ENCODE data around the gene PRMT6.
"Not testable (repeated sequence)": the region's sequence is repeated elsewhere in the genome, so short reads cannot be mapped to it uniquely, and the experiment has no call there.

Gene PRMT6

GRCh38 chr1:107057197-107058133 lies 991 bp downstream of the PRMT6 start:
- peak; percentile 13 to 46 for DNase-seq (ENCODE audit: low read depth in 1 of 2, low spot score in 1 of 2)
- TF ChIP-seq JUND (IDR thresholded peaks at IDR 0.05; ENCODE audit: low read depth) = no peak
- in situ Hi-C loops (cut with HindIII; ENCODE audit: low pct_unique_long_range_greater_than_20kb, low sequenced_read_pairs) = no loop called here

DNA sequence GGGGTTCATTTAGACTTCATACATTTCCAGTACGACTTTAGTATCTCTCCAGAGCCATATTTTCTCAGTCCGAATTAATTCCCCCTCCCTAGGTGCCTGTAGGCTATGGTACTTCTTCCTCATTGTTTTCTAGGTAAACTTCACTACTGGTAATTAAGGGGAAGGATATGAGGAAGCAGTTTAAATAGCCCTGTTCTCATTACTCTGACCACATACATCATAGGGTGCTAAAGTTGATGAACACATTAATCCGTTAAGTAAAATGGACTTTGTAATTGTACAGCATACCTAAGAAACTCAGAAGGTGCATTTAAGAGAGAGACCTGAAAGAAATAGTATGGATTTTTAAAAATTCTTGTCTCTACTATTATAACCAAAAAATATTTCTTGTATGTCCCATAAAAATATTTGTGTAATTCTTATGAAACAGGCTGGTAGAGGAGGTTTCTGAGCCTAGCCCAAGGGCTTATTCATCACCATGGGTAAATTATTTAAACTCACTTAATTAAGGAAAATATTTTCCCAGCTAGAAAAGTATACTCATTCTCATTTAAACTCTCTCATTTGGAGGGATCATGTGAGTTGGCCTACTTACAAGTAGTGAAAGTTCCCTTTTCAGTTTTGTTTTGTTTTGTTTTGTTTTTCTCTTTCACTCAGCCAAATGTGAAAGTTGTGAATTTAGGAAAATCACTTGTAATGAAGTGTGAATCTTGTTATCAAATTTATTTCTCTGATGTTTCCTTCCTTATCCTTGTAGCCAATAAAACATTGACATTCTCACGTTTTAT lies 2.0 kb downstream of the PRMT6 start:
- in situ Hi-C loops (cut with HindIII; ENCODE audit: low pct_unique_long_range_greater_than_20kb, low sequenced_read_pairs) = no loop called here
- DNase-seq (ENCODE audit: low read depth in 1 of 2, low spot score in 1 of 2) = peak; percentile 11 to 26
- no peak for TF ChIP-seq JUND (IDR thresholded peaks at IDR 0.05; ENCODE audit: low read depth)

DNA sequence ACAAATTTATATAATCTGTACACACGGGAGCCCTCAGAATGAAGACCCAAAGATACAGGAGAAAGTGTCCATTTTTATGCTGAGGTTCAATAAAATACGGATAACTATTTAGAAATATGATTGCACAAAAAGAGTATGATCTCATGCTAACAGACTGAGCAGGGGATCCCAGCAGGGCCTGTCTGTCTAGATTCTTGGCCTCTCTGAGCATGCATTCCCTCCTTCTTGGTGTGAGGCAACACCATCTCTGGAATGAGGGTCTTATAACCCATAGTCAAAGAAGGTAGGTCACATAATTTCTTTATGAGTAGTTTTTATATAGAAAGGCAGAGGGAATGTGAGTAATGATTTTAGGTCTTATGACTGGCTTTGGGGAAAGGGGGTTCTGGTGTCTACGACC lies 5.4 kb downstream of the PRMT6 start:
- no peak for DNase-seq (ENCODE audit: low read depth in 1 of 2, low spot score in 1 of 2)
- no peak for TF ChIP-seq JUND (IDR thresholded peaks at IDR 0.05; ENCODE audit: low read depth)
- in situ Hi-C loops (cut with HindIII; ENCODE audit: low pct_unique_long_range_greater_than_20kb, low sequenced_read_pairs) = no loop called here

GRCh38 chr1:107073493-107073892 lies 17.0 kb downstream of the PRMT6 start:
- TF ChIP-seq JUND (IDR thresholded peaks at IDR 0.05; ENCODE audit: low read depth) = no peak
- in situ Hi-C loops (cut with HindIII; ENCODE audit: low pct_unique_long_range_greater_than_20kb, low sequenced_read_pairs) = no loop called here
- no peak for DNase-seq (ENCODE audit: low read depth in 1 of 2, low spot score in 1 of 2)

- no peak for DNase-seq (ENCODE audit: low read depth in 1 of 2, low spot score in 1 of 2)
- in situ Hi-C loops (cut with HindIII; ENCODE audit: low pct_unique_long_range_greater_than_20kb, low sequenced_read_pairs) = no loop called here
- no peak for TF ChIP-seq JUND (IDR thresholded peaks at IDR 0.05; ENCODE audit: low read depth)
Measured at GRCh38 chr1:107076841-107077240, 20.4 kb downstream of the PRMT6 start.

GRCh38 chr1:107079249-107079648 lies 22.8 kb downstream of the PRMT6 start:
- DNase-seq (ENCODE audit: low read depth in 1 of 2, low spot score in 1 of 2) = no peak
- in situ Hi-C loops (cut with HindIII; ENCODE audit: low pct_unique_long_range_greater_than_20kb, low sequenced_read_pairs) = no loop called here
- no peak for TF ChIP-seq JUND (IDR thresholded peaks at IDR 0.05; ENCODE audit: low read depth)

DNA sequence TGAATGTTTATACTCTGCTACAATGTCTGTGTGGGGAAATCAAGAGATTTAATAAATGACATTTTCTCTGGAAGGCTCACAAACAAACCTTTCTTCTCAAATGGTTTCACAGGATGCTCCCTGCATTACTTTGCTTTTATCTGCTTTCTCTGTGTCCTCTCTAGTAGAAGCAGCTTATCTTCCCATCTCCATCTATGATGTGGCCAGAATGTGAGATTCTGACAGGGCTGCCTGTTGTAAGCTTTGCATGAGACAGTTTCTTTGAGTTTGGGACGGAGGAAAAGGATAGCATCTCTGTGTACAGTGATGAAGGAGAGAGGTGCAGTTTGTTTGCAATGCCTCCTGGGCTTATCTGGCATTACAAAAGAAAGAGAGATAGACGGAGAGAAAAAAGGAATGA lies 24.6 kb downstream of the PRMT6 start:
- no peak for DNase-seq (ENCODE audit: low read depth in 1 of 2, low spot score in 1 of 2)
- in situ Hi-C loops (cut with HindIII; ENCODE audit: low pct_unique_long_range_greater_than_20kb, low sequenced_read_pairs) = no loop called here
- no peak for TF ChIP-seq JUND (IDR thresholded peaks at IDR 0.05; ENCODE audit: low read depth)

DNA sequence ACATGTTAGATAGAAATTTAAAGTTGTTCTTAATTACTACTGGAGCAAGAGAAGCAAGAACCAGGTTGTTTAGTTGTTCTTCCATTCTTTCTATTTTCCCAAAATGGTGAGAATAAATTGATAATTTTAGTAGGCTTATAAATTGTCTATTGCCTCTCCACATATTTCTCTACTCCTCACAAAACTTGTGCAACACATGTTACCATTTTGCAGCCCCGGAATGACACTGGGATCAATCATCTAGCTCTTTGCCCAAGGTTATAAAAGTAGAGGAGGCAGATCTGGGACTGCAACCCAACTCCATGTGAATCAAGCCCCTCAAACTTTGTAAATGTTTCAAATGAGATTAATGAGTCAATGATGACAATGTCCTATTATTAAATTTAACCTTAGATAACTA lies 34.9 kb downstream of the PRMT6 start:
- no peak for DNase-seq (ENCODE audit: low read depth in 1 of 2, low spot score in 1 of 2)
- TF ChIP-seq JUND (IDR thresholded peaks at IDR 0.05; ENCODE audit: low read depth) = no peak
- in situ Hi-C loops (cut with HindIII; ENCODE audit: low pct_unique_long_range_greater_than_20kb, low sequenced_read_pairs) = no loop called here

DNA sequence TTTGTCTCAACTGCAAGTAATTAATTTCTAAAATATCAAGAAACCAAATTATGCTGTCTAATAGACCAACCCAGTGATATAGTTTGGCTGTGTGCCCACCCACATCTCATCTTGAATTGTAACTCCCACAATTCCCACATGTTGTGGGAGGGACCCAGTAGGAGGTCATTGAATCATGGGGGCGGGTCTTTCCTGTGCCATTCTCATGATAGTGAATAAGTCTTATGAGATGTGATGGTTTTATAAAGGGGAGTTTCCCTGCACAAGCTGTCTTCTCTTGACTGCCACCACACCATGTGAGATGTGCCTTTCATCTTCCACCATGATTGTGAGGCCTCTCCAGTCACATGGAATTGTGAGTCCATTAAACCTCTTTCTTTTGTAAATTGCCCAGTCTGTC lies 36.9 kb downstream of the PRMT6 start:
- DNase-seq (ENCODE audit: low read depth in 1 of 2, low spot score in 1 of 2); in situ Hi-C loops (cut with HindIII; ENCODE audit: low pct_unique_long_range_greater_than_20kb, low sequenced_read_pairs): not testable (repeated sequence)

- no peak for TF ChIP-seq JUND (IDR thresholded peaks at IDR 0.05; ENCODE audit: low read depth)
- in situ Hi-C loops (cut with HindIII; ENCODE audit: low pct_unique_long_range_greater_than_20kb, low sequenced_read_pairs) = no loop called here
- no peak for DNase-seq (ENCODE audit: low read depth in 1 of 2, low spot score in 1 of 2)
Measured at GRCh38 chr1:107095647-107096046, 39.2 kb downstream of the PRMT6 start.

DNA sequence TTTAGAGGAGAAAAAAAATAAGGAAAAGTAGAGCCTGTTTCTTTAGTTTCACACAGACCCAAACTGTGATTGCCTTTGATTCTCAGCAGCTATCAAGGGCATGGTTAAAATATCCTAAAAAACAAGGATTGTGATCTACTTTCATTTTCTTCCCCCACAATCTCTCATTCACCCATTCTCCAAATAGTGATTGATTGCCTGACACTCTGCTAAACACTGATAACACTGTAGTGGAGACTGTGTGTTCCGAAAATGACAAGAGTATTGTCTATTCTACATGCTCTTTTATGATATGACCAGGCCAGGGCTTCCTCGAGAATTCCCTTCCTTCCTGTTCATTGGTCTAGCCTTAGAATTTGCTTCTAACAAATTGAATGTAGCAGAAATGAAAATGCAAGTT lies 40.2 kb downstream of the PRMT6 start:
- no peak for DNase-seq (ENCODE audit: low read depth in 1 of 2, low spot score in 1 of 2)
- TF ChIP-seq JUND (IDR thresholded peaks at IDR 0.05; ENCODE audit: low read depth) = no peak
- in situ Hi-C loops (cut with HindIII; ENCODE audit: low pct_unique_long_range_greater_than_20kb, low sequenced_read_pairs) = no loop called here

GRCh38 chr1:107098961-107099360 lies 42.5 kb downstream of the PRMT6 start:
- in situ Hi-C loops (cut with HindIII; ENCODE audit: low pct_unique_long_range_greater_than_20kb, low sequenced_read_pairs) = no loop called here
- DNase-seq (ENCODE audit: low read depth in 1 of 2, low spot score in 1 of 2) = no peak

GRCh38 chr1:107100331-107100984 lies 44.0 kb downstream of the PRMT6 start:
- in situ Hi-C loops (cut with HindIII; ENCODE audit: low pct_unique_long_range_greater_than_20kb, low sequenced_read_pairs) = no loop called here
- DNase-seq (ENCODE audit: low read depth in 1 of 2, low spot score in 1 of 2) = no peak
- TF ChIP-seq JUND (IDR thresholded peaks at IDR 0.05; ENCODE audit: low read depth) = no peak

More at GRCh38 chr1:107098961-107099360, 42.5 kb downstream of the PRMT6 start:
- no peak for TF ChIP-seq JUND (IDR thresholded peaks at IDR 0.05; ENCODE audit: low read depth)
